ENCODE data around the gene MIPEP.

The MIPEP gene

GRCh38 chr13:23716401-23716800, 172.8 kb downstream of the MIPEP start:
- H3K9me3 ChIP-seq (ENCODE audit: control insufficient read depth, insufficient read depth, low read depth, low read length): no peaks in the 10 kb centered on the region
- H3K27ac ChIP-seq (ENCODE audit: extremely low read depth, low read depth, low read length): no peak overlapping the region
- H3K4me1 ChIP-seq (ENCODE audit: control insufficient read depth, insufficient read depth, low read length): no peaks in the 10 kb centered on the region
- no peak for TF ChIP-seq ZNF677 (tag by site-specific recombination; IDR thresholded peaks at IDR 0.05)
- TF ChIP-seq ZNF473 (tag by site-specific recombination; IDR thresholded peaks at IDR 0.05): no peak
- TF ChIP-seq TCF7L2 (IDR thresholded peaks at IDR 0.05; ENCODE audit: borderline replicate concordance, low read depth, low read length): no peak
- no peak for TF ChIP-seq INSM2 (tag by site-specific recombination; IDR thresholded peaks at IDR 0.05)
- TF ChIP-seq ZFHX2 (tag by site-specific recombination; conservative IDR thresholded peaks at IDR 0.05): no peak
- TF ChIP-seq ZNF658 (tag by site-specific recombination; IDR thresholded peaks at IDR 0.05): no peak
- TF ChIP-seq ZNF274 (IDR thresholded peaks at IDR 0.05; ENCODE audit: low read length): no peak
- no peak for TF ChIP-seq ZNF274 (tag by site-specific recombination; IDR thresholded peaks at IDR 0.05; ENCODE audit: borderline replicate concordance)
- no peak for TF ChIP-seq HIC1 (tag by site-specific recombination; IDR thresholded peaks at IDR 0.05)
- TF ChIP-seq ZNF292 (tag by site-specific recombination; IDR thresholded peaks at IDR 0.05; ENCODE audit: borderline replicate concordance, low read depth): no peak
- TF ChIP-seq ZNF239 (tag by site-specific recombination; IDR thresholded peaks at IDR 0.05): no peak
- TF ChIP-seq ZNF174 (tag by site-specific recombination; IDR thresholded peaks at IDR 0.05): no peak
- no peak for TF ChIP-seq ZNF621 (tag by site-specific recombination; IDR thresholded peaks at IDR 0.05)
- no peak for TF ChIP-seq ZNF433 (tag by site-specific recombination; IDR thresholded peaks at IDR 0.05; ENCODE audit: low read depth)
- no peak for TF ChIP-seq REST (tag by site-specific recombination; IDR thresholded peaks at IDR 0.05)
- no peak for TF ChIP-seq ZBTB48 (tag by site-specific recombination; IDR thresholded peaks at IDR 0.05)
- no peak for TF ChIP-seq BCL11B (tag by site-specific recombination; IDR thresholded peaks at IDR 0.05; ENCODE audit: low read depth)
- TF ChIP-seq ZNF202 (tag by site-specific recombination; IDR thresholded peaks at IDR 0.05; ENCODE audit: borderline replicate concordance): no peak
- no peak for TF ChIP-seq SP3 (tag by site-specific recombination; IDR thresholded peaks at IDR 0.05)
- TF ChIP-seq PRDM6 (tag by site-specific recombination; IDR thresholded peaks at IDR 0.05): no peak
- H3K4me3 ChIP-seq (ENCODE audit: low read depth, low read length): no peak overlapping the region
- H3K36me3 ChIP-seq (ENCODE audit: control insufficient read depth in 2 of 2, insufficient read depth in 1 of 2, low read length in 2 of 2): no peaks in the 10 kb centered on the region
- POLR2A ChIA-PET: no interaction called here
- CTCF ChIA-PET: no interaction called here

All from HEK293 (cell line).